Loucy (cell line): ENCODE measurements around the gene SCAF11.

Experiments used
- H2AFZ ChIP-seq: fragments of 200-600 bp; sonication (generic); 2 replicates; pipeline ENCODE4 v1.6.0; 2016; ENCODE audit warnings: antibody characterized with exemption, mild to moderate bottlenecking, low read length, moderate library complexity
- H3F3A ChIP-seq: fragments of 200-600 bp; 2 replicates; pipeline ENCODE4 v1.6.0; 2016; ENCODE audit warnings: antibody characterized with exemption, low read depth, mild to moderate bottlenecking
- H3K27me3 ChIP-seq: fragments of 200-600 bp; sonication (generic); 2 replicates; pipeline ENCODE4 v1.6.1; 2014; ENCODE audit warnings: low read length, mild to moderate bottlenecking; ENCODE audit not compliant: insufficient read depth, poor library complexity, severe bottlenecking
- H3K36me3 ChIP-seq: fragments of 200-600 bp; sonication (generic); 2 replicates; pipeline ENCODE4 v1.6.1; 2016; ENCODE audit warnings: low read length; ENCODE audit not compliant: insufficient read depth
- H3K4me1 ChIP-seq: fragments of 200-600 bp; sonication (generic); 2 replicates; pipeline ENCODE4 v1.5.1; 2014; ENCODE audit warnings: low read length, mild to moderate bottlenecking; ENCODE audit not compliant: insufficient read depth, poor library complexity, severe bottlenecking
- H3K4me2 ChIP-seq: fragments of 200-600 bp; sonication (generic); 2 replicates; pipeline ENCODE4 v1.6.0; 2014; ENCODE audit warnings: antibody characterized with exemption, low read length, low read depth, mild to moderate bottlenecking; ENCODE audit not compliant: poor library complexity, severe bottlenecking
- H3K4me3 ChIP-seq: fragments of 200-600 bp; sonication (generic); 2 replicates; pipeline ENCODE4 v1.5.1; 2014; ENCODE audit warnings: low read length, mild to moderate bottlenecking, mixed read lengths; ENCODE audit not compliant: poor library complexity, severe bottlenecking
- H3K79me2 ChIP-seq: fragments of 200-600 bp; sonication (generic); 2 replicates; pipeline ENCODE4 v1.6.1; 2014; ENCODE audit warnings: low read length; ENCODE audit not compliant: insufficient read depth
- H3K9ac ChIP-seq: fragments of 200-600 bp; sonication (generic); 2 replicates; pipeline ENCODE4 v1.6.0; 2014; ENCODE audit warnings: mild to moderate bottlenecking, low read depth, low read length, moderate library complexity; ENCODE audit not compliant: poor library complexity, severe bottlenecking
- H3K9me2 ChIP-seq: fragments of 200-600 bp; sonication (generic); replicated peaks from 2 replicates; pipeline ENCODE4 v1.6.1; 2016; ENCODE audit warnings: low read depth, low read length, mixed read lengths
- H3K9me3 ChIP-seq: fragments of 200-600 bp; sonication (generic); 2 replicates; pipeline ENCODE4 v1.6.1; 2014; ENCODE audit warnings: mild to moderate bottlenecking, antibody characterized with exemption, low read length, low read depth; ENCODE audit not compliant: insufficient read depth
- H4K20me1 ChIP-seq: fragments of 200-600 bp; sonication (generic); 2 replicates; pipeline ENCODE4 v1.6.0; 2014; ENCODE audit warnings: antibody characterized with exemption, low read length, mild to moderate bottlenecking; ENCODE audit not compliant: insufficient read depth, poor library complexity, severe bottlenecking
- EZH2phosphoT487 ChIP-seq: fragments of 200-600 bp; IDR thresholded peaks from 2 replicates; pipeline ENCODE4 v1.6.1; 2018; ENCODE audit warnings: antibody characterized with exemption, mild to moderate bottlenecking, moderate library complexity, borderline replicate concordance
- TF ChIP-seq, protein P1 (sequence below): fragments of 200-600 bp; sonication (generic); conservative IDR thresholded peaks from 2 replicates; pipeline ENCODE4 v1.5.1; 2014; ENCODE audit warnings: mild to moderate bottlenecking, antibody characterized with exemption, low read length

Gene SCAF11

DNA sequence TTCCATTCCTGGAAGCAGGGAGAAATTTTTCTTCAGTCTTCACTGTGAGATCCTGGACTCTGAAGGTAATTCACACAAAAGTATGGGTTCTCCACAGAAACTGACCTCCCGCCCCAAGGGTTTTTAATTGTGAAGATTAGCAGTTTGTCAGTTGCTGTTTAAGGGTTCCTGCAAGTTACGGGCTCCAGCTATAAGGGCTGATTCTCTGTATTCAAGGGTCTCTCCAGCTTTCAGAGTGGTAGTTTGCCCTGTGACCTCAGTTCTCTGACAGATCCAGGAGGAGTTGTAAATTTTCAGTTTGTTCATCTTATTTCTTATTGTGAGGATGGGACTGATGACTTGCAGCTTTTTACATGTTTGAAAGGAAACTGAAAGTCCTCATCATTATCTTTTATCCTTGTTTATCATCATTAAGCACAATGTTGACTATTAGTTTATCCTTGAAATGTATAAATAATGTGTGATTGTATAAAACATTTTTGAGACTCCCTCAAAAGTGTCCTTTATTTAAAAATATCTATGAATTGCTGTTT lies 110.9 kb downstream of the SCAF11 start:
- Histone ChIP-seq H2AFZ (no peak overlapping the region), H3K9me3 (no peaks in the 10 kb centered on the region; the same call in 1 of the 2 replicates), H3K4me1 (peaks cover 28% of the 10 kb centered on the region), H3K79me2 (peaks cover 11% of the 10 kb centered on the region), H3F3A (no peaks in the 10 kb centered on the region), H3K36me3 (peaks cover 56% of the 10 kb centered on the region; the same call in 1 of the 2 replicates), H3K4me3 (peak overlapping the region; percentile 12), H4K20me1 (no peaks in the 10 kb centered on the region), H3K4me2 (peak overlapping the region; percentile 51), H3K9ac (peak overlapping the region; percentile 35), H3K27me3 (no peaks in the 10 kb centered on the region), H3K9me2 (no peaks in the 10 kb centered on the region)
- no peak for TF ChIP-seq EZH2phosphoT487
- TF ChIP-seq, protein P1, sequence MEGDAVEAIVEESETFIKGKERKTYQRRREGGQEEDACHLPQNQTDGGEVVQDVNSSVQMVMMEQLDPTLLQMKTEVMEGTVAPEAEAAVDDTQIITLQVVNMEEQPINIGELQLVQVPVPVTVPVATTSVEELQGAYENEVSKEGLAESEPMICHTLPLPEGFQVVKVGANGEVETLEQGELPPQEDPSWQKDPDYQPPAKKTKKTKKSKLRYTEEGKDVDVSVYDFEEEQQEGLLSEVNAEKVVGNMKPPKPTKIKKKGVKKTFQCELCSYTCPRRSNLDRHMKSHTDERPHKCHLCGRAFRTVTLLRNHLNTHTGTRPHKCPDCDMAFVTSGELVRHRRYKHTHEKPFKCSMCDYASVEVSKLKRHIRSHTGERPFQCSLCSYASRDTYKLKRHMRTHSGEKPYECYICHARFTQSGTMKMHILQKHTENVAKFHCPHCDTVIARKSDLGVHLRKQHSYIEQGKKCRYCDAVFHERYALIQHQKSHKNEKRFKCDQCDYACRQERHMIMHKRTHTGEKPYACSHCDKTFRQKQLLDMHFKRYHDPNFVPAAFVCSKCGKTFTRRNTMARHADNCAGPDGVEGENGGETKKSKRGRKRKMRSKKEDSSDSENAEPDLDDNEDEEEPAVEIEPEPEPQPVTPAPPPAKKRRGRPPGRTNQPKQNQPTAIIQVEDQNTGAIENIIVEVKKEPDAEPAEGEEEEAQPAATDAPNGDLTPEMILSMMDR = no peak

DNA sequence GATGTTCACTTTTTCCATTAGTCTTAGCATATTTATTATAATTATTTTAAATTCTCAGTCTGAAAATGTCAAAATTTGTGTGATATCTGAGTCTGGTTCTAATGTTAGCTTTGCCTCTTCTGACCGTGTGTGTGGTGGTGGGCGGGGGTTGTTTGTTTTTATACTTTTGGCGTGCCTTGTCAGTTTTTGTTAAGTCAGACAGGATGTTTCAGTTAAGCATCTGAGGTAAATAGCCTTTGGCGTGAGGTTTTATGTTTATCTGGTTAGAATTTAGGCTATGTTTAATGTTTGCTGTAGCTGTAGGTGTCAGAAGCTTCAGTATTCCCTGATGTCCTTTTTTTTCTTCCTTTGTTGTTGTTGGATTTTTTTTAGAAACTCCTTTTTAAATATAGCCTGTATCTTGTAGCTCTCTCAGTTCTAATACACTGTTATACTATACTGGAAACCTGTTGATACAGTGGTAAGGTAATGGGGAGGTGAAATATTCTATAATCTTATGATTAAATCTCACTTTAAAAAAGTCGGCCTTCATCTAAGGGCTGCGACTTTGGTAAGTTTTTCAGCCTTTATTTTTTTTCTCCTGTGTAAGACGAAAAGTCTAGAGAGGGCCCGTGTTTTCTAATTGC lies 111.6 kb downstream of the SCAF11 start:
- H3K4me3 ChIP-seq = peak overlapping the region; percentile 8
- no peak overlapping the region for H2AFZ ChIP-seq
- peaks cover 56% of the 10 kb centered on the region; the same call in 1 of the 2 replicates for H3K36me3 ChIP-seq
- no peaks in the 10 kb centered on the region for H3F3A ChIP-seq
- no peaks in the 10 kb centered on the region for H3K9me3 ChIP-seq
- H3K4me1 ChIP-seq = peaks cover 28% of the 10 kb centered on the region
- peak overlapping the region; percentile 51 for H3K4me2 ChIP-seq
- H3K9ac ChIP-seq = peak overlapping the region; percentile 35
- H3K27me3 ChIP-seq = no peaks in the 10 kb centered on the region
- TF ChIP-seq EZH2phosphoT487 = no peak
- TF ChIP-seq, protein P1 = no peak
- no peaks in the 10 kb centered on the region for H3K9me2 ChIP-seq
- no peaks in the 10 kb centered on the region for H4K20me1 ChIP-seq
- peaks cover 11% of the 10 kb centered on the region for H3K79me2 ChIP-seq

DNA sequence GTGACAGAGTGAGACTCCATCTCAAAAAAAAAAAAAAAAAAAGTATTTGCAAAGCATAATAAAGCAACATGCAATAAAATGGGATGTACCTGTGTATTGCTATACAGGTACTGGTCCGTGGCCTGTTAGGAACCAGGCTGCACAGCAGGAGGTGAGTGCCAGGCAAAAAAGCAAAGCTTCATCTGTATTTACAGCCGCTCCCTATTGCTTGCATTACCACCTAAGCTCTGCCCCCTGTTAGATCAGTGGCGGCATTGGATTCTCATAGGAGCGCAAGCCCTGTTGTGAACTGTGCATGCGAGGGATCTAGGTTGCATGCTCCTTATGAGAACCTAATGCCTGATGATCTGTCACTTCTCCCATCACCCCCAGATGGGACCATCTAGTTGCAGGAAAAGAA lies 113.3 kb downstream of the SCAF11 start:
- no peak overlapping the region for H2AFZ ChIP-seq
- no peaks in the 10 kb centered on the region for H3K9me2 ChIP-seq
- H4K20me1 ChIP-seq = no peaks in the 10 kb centered on the region
- no peak overlapping the region for H3K4me3 ChIP-seq
- TF ChIP-seq EZH2phosphoT487 = no peak
- TF ChIP-seq, protein P1 = no peak
- no peaks in the 10 kb centered on the region for H3K9me3 ChIP-seq
- peaks cover 11% of the 10 kb centered on the region for H3K79me2 ChIP-seq
- no peaks in the 10 kb centered on the region for H3K27me3 ChIP-seq
- peaks cover 57% of the 10 kb centered on the region; the same call in 1 of the 2 replicates for H3K36me3 ChIP-seq
- H3F3A ChIP-seq = no peaks in the 10 kb centered on the region
- peaks cover 28% of the 10 kb centered on the region for H3K4me1 ChIP-seq
- H3K9ac ChIP-seq = no peak overlapping the region
- no peak overlapping the region for H3K4me2 ChIP-seq
